Effector memory CD8-positive, alpha-beta T cell (primary cell): ENCODE data around the gene CD74.
A peak's percentile ranks its signal among the peaks of the same experiment; 100 is the strongest.

ENCODE experiments used
- ATAC-seq: fragments of 150-1000 bp; cut with Tn5 transposase; replicated peaks from 2 replicates; pipeline ENCODE4 v1.10.0; 2021; ENCODE audit warnings: mild to moderate bottlenecking, moderate library complexity
- DNase-seq, 3 experiments: peaks; one replicate each; pipeline ENCODE4 v3.0.0; 2021
- H3K27ac Mint-ChIP-seq, 2 donors: one replicate each; pipeline ENCODE4 v1.8.0; 2022; ENCODE audit warnings: mild to moderate bottlenecking in 2 of 2, mixed read lengths in 2 of 2, moderate library complexity in 2 of 2
- H3K27me3 Mint-ChIP-seq, 2 donors: one replicate each; pipeline ENCODE4 v1.8.0; 2022; ENCODE audit warnings: mixed read lengths in 2 of 2
- H3K36me3 Mint-ChIP-seq: one replicate; pipeline ENCODE4 v1.8.0; 2022; ENCODE audit warnings: mild to moderate bottlenecking, moderate library complexity, mixed read lengths; ENCODE audit not compliant: insufficient read depth
- H3K4me1 Mint-ChIP-seq, 2 donors: one replicate each; pipeline ENCODE4 v1.8.0; 2022; ENCODE audit warnings: low read depth in 2 of 2, mixed read lengths in 2 of 2
- H3K4me3 Mint-ChIP-seq, 2 donors: one replicate each; pipeline ENCODE4 v1.8.0; 2022; ENCODE audit warnings: mild to moderate bottlenecking in 2 of 2, mixed read lengths in 2 of 2, moderate library complexity in 2 of 2
- H3K9me3 Mint-ChIP-seq, 2 donors: one replicate each; pipeline ENCODE4 v1.8.0; 2022; ENCODE audit warnings: mixed read lengths in 2 of 2

CD74 gene

DNA sequence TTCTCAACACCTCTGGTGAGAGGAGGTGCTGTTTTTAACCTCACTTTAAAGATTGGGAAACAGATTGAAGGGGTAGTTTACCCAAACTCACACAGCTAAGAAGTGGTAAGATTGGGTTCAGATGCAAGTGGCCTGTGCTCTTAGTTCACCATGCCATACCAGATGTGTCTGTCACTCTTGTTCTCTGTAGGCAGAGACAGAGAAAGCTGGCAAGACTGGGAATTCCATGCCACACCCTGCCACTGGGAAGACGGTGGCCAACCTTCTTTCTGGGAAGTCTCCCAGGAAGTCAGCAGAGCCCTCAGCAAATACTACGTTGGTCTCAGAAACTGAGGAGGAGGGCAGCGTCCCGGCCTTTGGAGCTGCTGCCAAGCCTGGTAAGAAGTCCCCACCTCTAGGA is 44.2 kb downstream of the CD74 start:
- peak overlapping the region in 1 of 2 donors; percentile 25 for H3K27ac Mint-ChIP-seq
- H3K9me3 Mint-ChIP-seq = no peaks in the 10 kb centered on the region
- peaks cover 5 to 6% of the 10 kb centered on the region in 2 donors for H3K4me1 Mint-ChIP-seq
- DNase-seq (no peak), ATAC-seq (no peak)
- H3K36me3 Mint-ChIP-seq = peaks cover 66% of the 10 kb centered on the region
- H3K4me3 Mint-ChIP-seq = no peak overlapping the region
- no peaks in the 10 kb centered on the region for H3K27me3 Mint-ChIP-seq

DNA sequence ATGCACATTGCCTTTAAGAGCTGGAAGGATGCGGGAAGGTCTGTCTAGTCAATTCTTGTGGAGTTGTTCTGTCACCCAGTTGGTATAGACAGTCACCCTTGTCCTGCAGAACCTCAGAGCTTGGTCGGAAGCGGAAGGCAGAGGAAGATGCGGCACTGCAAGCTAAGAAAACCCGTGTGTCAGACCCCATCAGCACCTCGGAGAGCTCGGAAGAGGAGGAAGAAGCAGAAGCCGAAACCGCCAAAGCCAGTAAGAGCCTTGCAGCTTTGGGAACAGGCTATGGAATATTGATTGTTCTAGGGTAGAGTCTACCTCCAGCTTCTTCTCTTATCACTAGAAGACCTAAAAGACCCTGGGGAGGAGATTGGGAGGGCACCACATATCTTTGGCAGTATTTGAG is 48.7 kb downstream of the CD74 start:
- Mint-ChIP-seq H3K9me3 (no peaks in the 10 kb centered on the region), H3K4me1 (peaks cover 30 to 32% of the 10 kb centered on the region in 2 donors), H3K27ac (no peak overlapping the region), H3K4me3 (no peak overlapping the region), H3K36me3 (peaks cover 45% of the 10 kb centered on the region), H3K27me3 (no peaks in the 10 kb centered on the region)
- DNase-seq (no peak), ATAC-seq (no peak)

DNA sequence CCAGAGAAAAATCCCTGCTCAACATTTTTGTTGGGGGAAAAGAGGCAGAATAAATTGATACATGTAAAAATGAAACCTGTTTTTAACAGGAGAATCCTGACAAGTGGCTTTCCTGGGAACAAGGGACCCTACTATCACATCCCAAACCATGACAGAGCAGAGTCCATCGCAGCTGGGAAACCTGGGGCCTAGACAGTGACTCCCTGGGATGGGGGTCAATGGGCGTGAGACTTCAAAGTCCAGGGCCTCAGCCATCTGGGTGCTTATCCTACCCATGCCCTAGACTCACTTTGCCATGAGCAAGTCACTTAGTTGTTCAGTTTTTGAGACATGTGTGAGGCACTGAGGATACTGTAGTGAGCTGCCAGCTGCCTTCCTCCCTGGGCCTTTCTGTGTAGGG is 49.5 kb downstream of the CD74 start:
- Mint-ChIP-seq H3K9me3 (no peaks in the 10 kb centered on the region), H3K36me3 (peaks cover 38% of the 10 kb centered on the region), H3K27me3 (no peaks in the 10 kb centered on the region), H3K27ac (no peak overlapping the region), H3K4me3 (no peak overlapping the region), H3K4me1 (peaks cover 34 to 38% of the 10 kb centered on the region in 2 donors)
- ATAC-seq (no peak), DNase-seq (no peak)

DNA sequence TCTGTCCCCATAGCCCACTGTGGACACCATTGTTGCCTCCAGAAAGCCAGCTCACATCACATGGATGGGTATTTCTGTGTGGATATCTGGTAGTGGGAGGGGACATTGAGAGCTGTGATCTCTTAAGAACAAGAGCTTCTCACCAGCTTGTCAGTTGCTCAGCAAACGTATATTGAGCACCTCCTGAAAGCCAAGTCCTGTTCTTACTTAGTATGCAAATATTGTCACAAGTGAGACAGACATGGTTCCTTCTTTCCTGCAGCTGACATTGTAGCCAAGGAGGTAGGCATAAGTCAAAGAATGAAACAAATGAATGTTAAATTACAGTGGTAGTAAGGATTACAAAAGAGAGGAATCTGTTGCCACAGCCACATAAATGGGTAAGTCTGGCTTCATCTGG is 51.4 kb downstream of the CD74 start:
- peak overlapping the region in 1 of 2 donors; percentile 64 for H3K27ac Mint-ChIP-seq
- ATAC-seq = no peak
- no peak for DNase-seq
- peaks cover 44 to 46% of the 10 kb centered on the region in 2 donors for H3K4me1 Mint-ChIP-seq
- H3K4me3 Mint-ChIP-seq = no peak overlapping the region
- H3K9me3 Mint-ChIP-seq = no peaks in the 10 kb centered on the region
- H3K27me3 Mint-ChIP-seq = no peaks in the 10 kb centered on the region
- peaks cover 28% of the 10 kb centered on the region for H3K36me3 Mint-ChIP-seq

DNA sequence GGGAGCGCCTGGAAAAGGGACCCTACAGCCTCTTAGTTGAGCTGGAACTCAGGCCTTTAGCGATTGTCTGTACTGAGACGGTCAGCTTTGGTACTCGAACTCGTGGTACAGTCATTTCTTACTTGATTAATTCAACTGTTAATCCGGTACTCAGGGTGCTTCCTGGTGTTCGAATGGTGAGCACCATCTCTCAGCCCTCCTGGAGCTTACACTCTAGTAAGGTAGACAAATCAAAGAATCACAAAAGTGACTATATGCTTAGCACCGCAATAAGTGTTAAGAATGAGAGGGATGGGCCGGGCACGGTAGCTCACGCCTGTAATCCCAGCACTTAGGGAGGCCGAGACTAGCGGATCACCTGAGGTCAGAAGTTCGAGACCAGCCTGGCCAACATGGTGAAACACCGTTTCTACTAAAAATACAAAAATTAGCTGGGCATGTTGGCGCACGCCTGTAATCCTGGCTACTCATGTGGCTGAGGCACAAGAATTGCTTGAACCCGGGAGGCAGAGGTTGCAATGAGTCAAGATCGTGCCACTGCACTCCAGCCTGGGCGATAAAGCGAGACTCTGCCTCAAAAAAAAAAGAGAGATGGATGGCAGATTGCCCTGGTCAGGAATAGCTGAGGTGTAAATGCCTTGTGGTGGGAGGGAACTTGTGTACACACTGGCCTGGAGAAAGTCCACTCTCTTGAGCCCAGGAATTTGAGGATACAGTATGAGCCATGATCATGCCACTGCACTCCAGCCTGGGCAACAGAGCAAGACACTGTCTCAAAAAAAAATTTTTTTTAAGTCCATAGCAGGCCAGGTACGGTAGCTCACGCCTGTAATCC is 54.2 kb downstream of the CD74 start:
- ATAC-seq = no peak
- H3K27ac Mint-ChIP-seq = peak overlapping the region; percentile 73 to 86
- no peaks in the 10 kb centered on the region for H3K27me3 Mint-ChIP-seq
- DNase-seq = no peak
- peaks cover 15% of the 10 kb centered on the region for H3K36me3 Mint-ChIP-seq
- H3K4me1 Mint-ChIP-seq = peaks cover 44 to 46% of the 10 kb centered on the region in 2 donors
- no peaks in the 10 kb centered on the region for H3K9me3 Mint-ChIP-seq
- peak overlapping the region; percentile 87 to 90 for H3K4me3 Mint-ChIP-seq

DNA sequence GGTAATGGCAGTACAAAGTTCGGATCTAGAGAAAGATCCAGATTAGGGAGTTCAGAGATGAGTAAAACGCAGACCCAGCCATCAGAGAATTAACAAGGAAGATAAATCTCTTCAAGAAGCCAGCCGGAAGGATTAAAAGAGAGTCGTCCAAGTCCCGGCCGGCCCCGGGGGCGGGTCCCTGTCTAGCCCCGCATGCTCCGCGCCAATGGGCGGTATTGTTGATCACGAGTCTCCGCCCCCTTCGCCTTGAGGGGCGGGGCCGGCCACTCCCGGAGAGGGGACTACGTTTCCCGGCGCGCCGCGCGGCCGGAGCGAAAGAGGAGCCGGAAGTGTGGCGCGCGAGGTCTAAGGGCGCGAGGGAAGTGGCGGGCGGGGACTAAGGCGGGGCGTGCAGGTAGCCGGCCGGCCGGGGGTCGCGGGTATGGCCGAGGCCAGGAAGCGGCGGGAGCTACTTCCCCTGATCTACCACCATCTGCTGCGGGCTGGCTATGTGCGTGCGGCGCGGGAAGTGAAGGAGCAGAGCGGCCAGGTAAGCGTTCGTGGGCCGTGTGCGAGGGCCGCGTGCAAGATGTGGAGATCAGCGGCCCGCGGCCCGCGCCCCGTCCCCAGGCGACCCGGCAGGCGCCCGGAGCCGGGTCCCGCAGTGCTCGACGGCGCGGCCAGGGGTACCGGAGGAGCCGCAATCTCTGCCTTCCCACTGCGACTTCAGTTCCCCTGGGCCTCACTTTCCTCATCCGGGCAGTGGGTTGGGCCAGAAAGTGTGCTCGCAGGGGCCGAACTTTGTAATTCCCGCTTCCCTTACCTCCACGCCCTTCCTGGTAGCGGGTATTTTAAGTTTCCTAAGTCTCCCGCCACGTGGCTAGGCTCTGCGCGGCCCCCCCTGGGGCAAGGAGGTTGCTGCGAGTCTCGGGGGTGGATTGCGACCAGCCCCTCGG is 55.1 kb downstream of the CD74 start, which contains the start of gene TCOF1:
TCOF1 (plus strand) TSS at position 372 of the 935 bp plus-strand sequence; CDS start at position 422, 50 bp downstream.
- peak within 1 kb of the TSS; percentile 87 to 90 for H3K4me3 Mint-ChIP-seq
- ATAC-seq (peak; percentile 97), DNase-seq (peak; percentile 97 to 99 (median 98))
- H3K9me3 Mint-ChIP-seq = no peaks in the 10 kb centered on the region
- peak within 1 kb of the TSS; percentile 76 to 86 for H3K27ac Mint-ChIP-seq
- H3K27me3 Mint-ChIP-seq = no peaks in the 10 kb centered on the region
- H3K36me3 Mint-ChIP-seq = peaks cover 15% of the 10 kb centered on the region
- H3K4me1 Mint-ChIP-seq = peaks cover 39 to 41% of the 10 kb centered on the region in 2 donors

DNA sequence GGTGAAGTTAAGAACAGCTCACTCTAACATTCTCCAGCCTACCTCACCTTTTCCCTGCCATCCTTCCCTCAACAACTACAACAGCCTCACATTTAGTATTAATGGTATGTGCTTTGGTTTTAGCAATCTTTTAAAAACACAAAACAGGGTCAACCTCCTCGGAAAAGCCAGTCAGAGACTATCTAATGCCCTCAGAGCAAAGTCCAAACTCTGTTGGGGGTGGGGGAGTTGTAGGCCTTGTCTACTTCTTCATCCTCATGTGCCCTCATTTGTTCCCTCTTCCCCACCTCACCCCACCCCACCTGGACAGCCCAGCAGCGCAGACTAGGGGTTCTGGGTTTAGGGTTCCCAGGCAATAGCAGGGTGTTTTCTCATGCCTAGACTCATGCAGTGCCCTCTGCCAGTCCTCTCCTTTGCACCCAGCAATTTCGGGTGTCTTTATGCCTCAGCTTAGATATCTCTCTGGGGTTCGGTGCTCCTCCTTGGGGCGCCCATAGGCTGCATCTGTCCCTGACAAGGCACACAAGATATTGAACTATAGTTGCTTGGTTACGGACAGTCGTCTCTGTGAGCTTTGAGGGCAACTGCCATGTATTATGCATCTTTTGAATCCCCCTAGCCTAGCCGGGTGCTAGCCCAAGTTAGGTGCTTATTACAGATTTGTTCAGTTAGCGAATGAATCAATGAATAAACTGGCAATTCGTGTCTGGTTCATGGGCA is 56.0 kb downstream of the CD74 start:
- Mint-ChIP-seq H3K27ac (peak overlapping the region; percentile 76 to 86), H3K27me3 (no peaks in the 10 kb centered on the region), H3K36me3 (peaks cover 12% of the 10 kb centered on the region), H3K9me3 (no peaks in the 10 kb centered on the region), H3K4me3 (peak overlapping the region; percentile 87 to 90), H3K4me1 (peaks cover 32 to 34% of the 10 kb centered on the region in 2 donors)
- ATAC-seq (no peak), DNase-seq (no peak)

DNA sequence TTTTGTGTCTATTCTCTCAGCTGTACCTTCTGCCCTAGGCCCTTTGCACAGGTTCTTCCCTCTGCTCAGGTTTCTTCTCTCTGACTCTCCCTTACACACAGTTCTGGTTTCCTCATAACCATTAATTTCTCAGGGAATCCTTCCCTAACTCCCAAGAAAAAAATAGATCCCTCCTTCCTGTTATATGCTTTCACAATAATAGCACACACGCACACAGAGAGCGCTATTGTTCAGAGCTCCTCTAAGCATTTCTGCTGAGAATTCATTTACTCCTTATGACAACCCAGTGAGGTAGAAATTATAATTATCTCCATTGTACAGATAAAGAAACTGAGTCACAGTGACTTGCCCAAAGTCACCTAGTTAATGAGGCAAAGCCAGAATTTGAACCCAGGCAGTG is 56.9 kb downstream of the CD74 start:
- Mint-ChIP-seq H3K9me3 (no peaks in the 10 kb centered on the region), H3K27ac (no peak overlapping the region), H3K36me3 (peaks cover 5% of the 10 kb centered on the region), H3K4me3 (no peak overlapping the region), H3K4me1 (peaks cover 29 to 30% of the 10 kb centered on the region in 2 donors), H3K27me3 (no peaks in the 10 kb centered on the region)
- DNase-seq = no peak
- ATAC-seq = no peak

DNA sequence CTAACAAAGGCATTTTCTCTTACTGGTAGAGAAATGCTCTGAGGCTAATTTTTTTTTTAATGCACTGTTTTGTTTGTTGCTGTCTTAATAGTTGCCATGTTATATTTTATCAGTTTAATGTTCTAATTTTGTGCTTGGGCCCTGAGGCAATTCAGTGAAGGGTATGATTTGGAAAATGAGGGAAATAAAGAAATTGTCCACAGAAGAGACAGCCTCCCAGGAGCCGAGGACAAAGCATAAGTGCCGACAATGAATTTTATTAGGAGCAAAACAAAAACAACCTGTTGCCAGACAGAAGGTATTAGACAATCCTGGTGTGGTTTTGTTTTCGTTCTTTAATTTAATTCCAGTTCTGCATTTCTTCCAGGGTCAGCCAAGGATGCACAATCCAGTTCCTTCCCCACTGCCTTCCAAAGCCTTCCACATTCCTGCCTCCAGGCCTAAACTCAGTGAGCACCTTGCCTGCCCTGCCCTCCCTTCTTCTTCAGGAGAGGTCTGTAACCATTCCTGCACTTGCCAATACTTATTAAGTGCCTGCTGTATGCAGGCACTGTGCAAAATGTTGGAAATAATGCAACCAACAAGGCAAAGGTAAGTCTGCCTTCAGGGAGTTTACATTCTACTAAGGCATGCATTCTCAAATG is 59.6 kb downstream of the CD74 start:
- H3K27me3 Mint-ChIP-seq = no peaks in the 10 kb centered on the region
- peaks cover 2% of the 10 kb centered on the region for H3K36me3 Mint-ChIP-seq
- no peak overlapping the region for H3K4me3 Mint-ChIP-seq
- H3K9me3 Mint-ChIP-seq = no peaks in the 10 kb centered on the region
- DNase-seq (no peak), ATAC-seq (no peak)
- H3K4me1 Mint-ChIP-seq = peaks cover 14 to 17% of the 10 kb centered on the region in 2 donors
- no peak overlapping the region for H3K27ac Mint-ChIP-seq

DNA sequence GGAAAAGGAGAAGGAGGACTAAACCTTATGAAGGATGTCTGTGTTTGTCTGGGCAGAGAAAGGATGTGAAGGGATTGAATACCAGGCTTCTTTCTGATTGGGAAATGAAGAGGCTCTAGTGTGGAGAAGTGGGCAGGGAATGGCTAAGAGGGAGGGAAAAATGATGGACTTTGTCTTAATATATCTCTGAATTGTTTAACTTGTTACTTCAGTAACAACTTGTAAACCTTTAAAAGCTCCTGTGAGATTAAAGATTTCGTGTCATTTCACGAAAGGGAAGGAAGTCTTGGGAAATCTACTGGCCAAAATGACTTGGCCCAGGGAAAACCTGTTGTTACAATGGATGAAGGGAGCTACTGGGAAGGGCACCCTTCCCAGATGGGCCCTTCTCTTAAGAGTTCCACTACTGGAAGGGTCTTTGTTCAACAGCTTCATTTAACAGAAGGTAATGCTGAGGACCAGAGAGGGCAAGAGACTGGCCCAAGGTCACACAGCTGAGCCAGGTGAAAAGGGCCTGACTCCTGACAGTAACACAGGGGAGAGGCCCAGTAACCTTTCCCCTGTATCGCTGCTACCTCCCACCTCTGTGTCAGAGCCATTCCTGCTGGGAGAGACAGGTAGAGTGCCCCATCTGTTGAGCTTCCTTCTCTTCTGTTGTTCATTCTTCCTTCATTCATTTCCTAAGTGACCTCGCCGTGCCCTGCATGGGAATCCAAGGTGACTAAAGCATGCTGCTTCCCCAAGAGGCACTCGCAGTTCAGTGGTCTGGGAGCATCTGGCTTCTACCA is 60.3 kb downstream of the CD74 start:
- no peak overlapping the region for H3K4me3 Mint-ChIP-seq
- peaks cover 0 to under 1% of the 10 kb centered on the region in 2 donors for H3K27me3 Mint-ChIP-seq
- no peak for ATAC-seq
- H3K36me3 Mint-ChIP-seq = peaks cover 2% of the 10 kb centered on the region
- no peaks in the 10 kb centered on the region for H3K9me3 Mint-ChIP-seq
- DNase-seq = no peak
- H3K27ac Mint-ChIP-seq = peak overlapping the region in 1 of 2 donors; percentile 17
- H3K4me1 Mint-ChIP-seq = peaks cover 14% of the 10 kb centered on the region in 2 donors
